GM21360 (cell line): ENCODE measurements around the gene TSPAN7.
A peak's percentile ranks its signal among the peaks of the same experiment; 100 is the strongest.

ENCODE experiments used
- ATAC-seq: cut with Tn5 transposase; IDR thresholded peaks from one replicate; pipeline ENCODE4 v1.9.1; 2021; ENCODE audit warnings: mild to moderate bottlenecking, moderate library complexity; ENCODE audit not compliant: unreplicated experiment

TSPAN7 gene

GRCh38 chrX:38583181-38583580 is 21.8 kb downstream of the TSPAN7 start:
- ATAC-seq = no peak

GRCh38 chrX:38594434-38594833 is 33.1 kb downstream of the TSPAN7 start:
- ATAC-seq = no peak

GRCh38 chrX:38595801-38596200 is 34.5 kb downstream of the TSPAN7 start:
- no peak for ATAC-seq

- ATAC-seq = no peak
These were observed 35.6 kb downstream of the TSPAN7 start for GRCh38 chrX:38596939-38597338.

- no peak for ATAC-seq
These were observed 38.7 kb downstream of the TSPAN7 start for GRCh38 chrX:38599796-38600755.

- ATAC-seq = no peak
These were observed 40.5 kb downstream of the TSPAN7 start for GRCh38 chrX:38601866-38602265.

GRCh38 chrX:38606821-38607220 is 45.5 kb downstream of the TSPAN7 start:
- no peak for ATAC-seq

GRCh38 chrX:38607976-38608375 is 46.6 kb downstream of the TSPAN7 start:
- ATAC-seq = no peak

- ATAC-seq = no peak
These were observed 49.5 kb downstream of the TSPAN7 start for GRCh38 chrX:38610849-38611248.

GRCh38 chrX:38612281-38612680 is 50.9 kb downstream of the TSPAN7 start:
- no peak for ATAC-seq

GRCh38 chrX:38614485-38614884 is 53.1 kb downstream of the TSPAN7 start:
- ATAC-seq = no peak

GRCh38 chrX:38616904-38617303 is 55.6 kb downstream of the TSPAN7 start:
- ATAC-seq = no peak

GRCh38 chrX:38618180-38618579 is 56.8 kb downstream of the TSPAN7 start:
- no peak for ATAC-seq

GRCh38 chrX:38620623-38621022 is 59.3 kb downstream of the TSPAN7 start:
- ATAC-seq = no peak

- no peak for ATAC-seq
These were observed 65.0 kb downstream of the TSPAN7 start for GRCh38 chrX:38626296-38626695.

- peak; percentile 84 for ATAC-seq
These were observed 66.3 kb downstream of the TSPAN7 start for GRCh38 chrX:38627683-38628082.

- no peak for ATAC-seq
These were observed 67.2 kb downstream of the TSPAN7 start for GRCh38 chrX:38628587-38628986.

GRCh38 chrX:38632516-38632915 is 71.2 kb downstream of the TSPAN7 start:
- no peak for ATAC-seq

GRCh38 chrX:38634665-38635064 is 73.3 kb downstream of the TSPAN7 start:
- ATAC-seq = no peak

GRCh38 chrX:38636949-38637819 is 75.8 kb downstream of the TSPAN7 start:
- ATAC-seq = no peak

GRCh38 chrX:38638952-38639529 is 77.7 kb downstream of the TSPAN7 start:
- ATAC-seq = no peak
